Measurements from ENCODE around the gene TMEM135.

Gene TMEM135

DNA sequence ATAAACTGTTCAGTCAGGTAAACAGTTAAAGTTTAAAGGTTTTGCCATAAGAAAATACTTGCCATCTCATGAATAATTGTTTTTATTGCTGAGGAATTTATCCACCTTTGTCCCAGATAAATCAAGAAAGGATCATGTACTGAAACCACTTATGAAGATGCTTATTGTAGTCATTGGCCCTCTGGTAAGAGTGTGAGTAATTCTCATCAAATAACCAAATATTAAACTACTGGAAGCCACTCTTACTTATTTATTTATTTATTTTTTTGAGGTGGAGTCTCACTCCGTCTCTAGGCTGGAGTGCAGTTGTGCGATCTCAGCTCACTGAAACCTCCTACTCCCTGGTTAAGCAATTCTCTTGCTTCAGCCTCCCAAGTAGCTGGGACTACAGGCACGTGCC lies 35.1 kb downstream of the TMEM135 start:
- no peak for DNase-seq (ENCODE audit: low read depth)
- no peak for TF ChIP-seq CTCF (conservative IDR thresholded peaks at IDR 0.05; ENCODE audit: control insufficient read depth, insufficient read depth, low read depth, low read length)
- H3K4me3 ChIP-seq (ENCODE audit: control insufficient read depth, low read depth, low read length): no peak overlapping the region

DNA sequence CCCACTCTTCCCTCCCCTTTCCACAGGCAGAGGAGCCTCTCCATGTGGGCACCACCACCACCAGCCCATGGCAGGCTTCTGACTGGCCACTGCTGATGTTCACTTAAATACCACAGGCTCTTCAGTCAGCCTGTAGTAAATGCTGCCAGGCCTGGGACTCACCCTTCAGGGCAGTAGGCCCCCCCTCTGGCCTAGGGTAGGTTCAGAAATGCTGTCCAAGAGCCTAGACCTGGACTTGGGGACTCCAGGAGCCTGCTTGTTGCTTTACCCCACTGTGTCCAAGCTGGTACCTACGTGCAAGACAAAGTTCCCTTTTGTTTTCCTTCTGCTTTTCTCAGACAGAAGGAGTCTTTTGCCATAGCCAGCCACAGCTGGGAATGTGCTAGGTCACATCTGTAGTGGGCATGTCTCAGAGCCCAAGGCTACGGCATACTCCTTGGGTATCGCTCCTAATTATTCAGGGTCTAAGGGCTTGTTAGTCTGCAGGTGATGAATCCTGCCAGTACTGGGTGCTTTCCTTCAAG lies 38.6 kb downstream of the TMEM135 start:
- DNase-seq (ENCODE audit: low read depth): no peak
- no peak for TF ChIP-seq CTCF (conservative IDR thresholded peaks at IDR 0.05; ENCODE audit: control insufficient read depth, insufficient read depth, low read depth, low read length)
- H3K4me3 ChIP-seq (ENCODE audit: control insufficient read depth, low read depth, low read length): no peak overlapping the region

- no peak overlapping the region for H3K4me3 ChIP-seq (ENCODE audit: control insufficient read depth, low read depth, low read length)
- TF ChIP-seq CTCF (conservative IDR thresholded peaks at IDR 0.05; ENCODE audit: control insufficient read depth, insufficient read depth, low read depth, low read length): no peak
- DNase-seq (ENCODE audit: low read depth): no peak
Measured at GRCh38 chr11:87076874-87077429, 39.2 kb downstream of the TMEM135 start.

- no peak for TF ChIP-seq CTCF (conservative IDR thresholded peaks at IDR 0.05; ENCODE audit: control insufficient read depth, insufficient read depth, low read depth, low read length)
- H3K4me3 ChIP-seq (ENCODE audit: control insufficient read depth, low read depth, low read length): no peak overlapping the region
- DNase-seq (ENCODE audit: low read depth): no peak
Measured at GRCh38 chr11:87081358-87081757, 43.6 kb downstream of the TMEM135 start.

DNA sequence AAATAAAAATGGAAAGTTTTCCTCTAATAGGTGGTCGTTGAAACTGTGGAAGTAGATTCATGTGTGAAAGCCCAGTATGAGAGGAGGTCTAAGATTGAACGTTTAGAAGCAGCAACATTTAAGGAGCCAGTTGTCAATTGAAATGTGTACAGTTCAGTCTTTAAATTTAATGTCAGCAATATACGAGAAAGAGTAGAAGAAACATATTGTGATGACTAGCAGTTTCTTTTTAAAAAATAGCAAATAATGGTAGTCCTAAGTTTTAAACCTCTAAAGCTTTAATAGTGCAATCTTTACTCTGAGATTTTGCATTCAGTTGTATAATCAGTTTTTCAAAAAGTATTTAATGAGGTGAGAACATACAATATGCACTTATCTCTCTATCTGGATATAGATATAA lies 44.9 kb downstream of the TMEM135 start:
- H3K4me3 ChIP-seq (ENCODE audit: control insufficient read depth, low read depth, low read length): no peak overlapping the region
- TF ChIP-seq CTCF (conservative IDR thresholded peaks at IDR 0.05; ENCODE audit: control insufficient read depth, insufficient read depth, low read depth, low read length): no peak
- DNase-seq (ENCODE audit: low read depth): no peak

DNA sequence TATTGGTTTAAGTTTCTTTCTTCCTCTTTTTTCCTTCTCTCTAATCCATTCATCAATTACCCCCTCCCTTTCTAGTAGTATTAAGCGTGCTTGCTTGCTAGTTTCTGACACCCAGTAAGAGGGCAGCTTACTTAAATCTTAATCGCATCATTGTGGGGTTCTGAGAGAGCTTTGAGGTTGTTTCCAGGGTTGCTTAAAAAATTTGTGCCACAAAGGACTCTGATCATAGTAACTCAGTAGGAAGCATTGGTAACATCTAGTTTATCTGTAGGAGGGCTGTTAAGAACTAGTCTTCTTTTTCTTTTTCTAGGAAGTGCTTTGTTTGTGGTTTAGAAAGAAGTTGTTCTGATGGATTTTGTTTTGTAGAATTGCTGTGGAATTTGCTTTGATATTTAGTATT lies 45.3 kb downstream of the TMEM135 start:
- TF ChIP-seq CTCF (conservative IDR thresholded peaks at IDR 0.05; ENCODE audit: control insufficient read depth, insufficient read depth, low read depth, low read length): no peak
- no peak overlapping the region for H3K4me3 ChIP-seq (ENCODE audit: control insufficient read depth, low read depth, low read length)
- no peak for DNase-seq (ENCODE audit: low read depth)

DNA sequence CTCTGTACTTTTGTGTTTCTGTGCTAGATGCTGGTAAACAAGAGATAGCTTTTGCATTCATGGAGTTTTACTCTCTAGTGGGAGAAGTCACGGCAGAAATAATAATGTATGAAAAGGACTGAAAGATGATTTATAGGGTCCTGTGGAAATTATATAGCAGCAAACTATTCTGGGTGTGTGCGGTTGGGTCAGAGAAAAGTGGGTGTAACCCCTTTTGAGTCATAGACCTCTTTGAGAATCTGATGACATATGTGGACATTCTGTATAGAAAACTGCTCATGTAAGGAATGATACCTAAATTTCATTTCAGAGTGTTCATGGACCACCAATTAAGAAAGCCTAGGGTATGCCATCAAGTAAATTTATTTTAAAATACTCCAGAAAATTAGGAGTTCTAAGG lies 54.4 kb downstream of the TMEM135 start:
- no peak overlapping the region for H3K4me3 ChIP-seq (ENCODE audit: control insufficient read depth, low read depth, low read length)
- no peak for TF ChIP-seq CTCF (conservative IDR thresholded peaks at IDR 0.05; ENCODE audit: control insufficient read depth, insufficient read depth, low read depth, low read length)
- peak; percentile 34 for DNase-seq (ENCODE audit: low read depth)

All from fibroblast of mammary gland (primary cell).